Neural cell (in vitro differentiated cells): ENCODE results near the gene PDHA2. TPM values are rescaled to one million over a fixed set of nuclear protein-coding genes. Genes with fewer than 3 reads are reported as not detected.

Experiments
- H2AFZ ChIP-seq: fragments of 200-600, 300-800 bp; sonication (generic), shearing (Covaris generic); 2 replicates; pipeline ENCODE4 v1.6.0; 2014; ENCODE audit warnings: low read depth, mild to moderate bottlenecking, antibody characterized with exemption, low read length, moderate library complexity
- H3F3A ChIP-seq: fragments of 200-600 bp; shearing (Covaris generic); 2 replicates; pipeline ENCODE4 v1.6.1; 2016; ENCODE audit warnings: mild to moderate bottlenecking, moderate library complexity, mixed read lengths, antibody characterized with exemption, low read length; ENCODE audit not compliant: insufficient read depth, poor library complexity, severe bottlenecking
- H3K27ac ChIP-seq: fragments of 200-600, 300-800 bp; sonication (generic), shearing (Covaris generic); 2 replicates; pipeline ENCODE4 v1.5.1; 2014; ENCODE audit warnings: mild to moderate bottlenecking, low read length, moderate library complexity
- H3K27me3 ChIP-seq: fragments of 300-800, 200-600 bp; sonication (generic), shearing (Covaris generic); 2 replicates; pipeline ENCODE4 v1.6.0; 2014; ENCODE audit warnings: mild to moderate bottlenecking, low read depth, low read length, moderate library complexity; ENCODE audit not compliant: insufficient read depth
- H3K36me3 ChIP-seq: fragments of 300-800, 200-600 bp; sonication (generic), shearing (Covaris generic); 2 replicates; pipeline ENCODE4 v1.5.1; 2014; ENCODE audit warnings: mild to moderate bottlenecking, antibody characterized with exemption, low read length, moderate library complexity; ENCODE audit not compliant: insufficient read depth
- H3K4me2 ChIP-seq: fragments of 300-800, 200-600 bp; sonication (generic), shearing (Covaris generic); 2 replicates; pipeline ENCODE4 v1.6.0; 2014; ENCODE audit warnings: mild to moderate bottlenecking, low read length
- H3K4me3 ChIP-seq: fragments of 300-800, 200-600 bp; sonication (generic), shearing (Covaris generic); 2 replicates; pipeline ENCODE4 v1.5.1; 2014; ENCODE audit warnings: mild to moderate bottlenecking, low read length, moderate library complexity
- H3K79me2 ChIP-seq: fragments of 200-600 bp; shearing (Covaris generic); replicated peaks from 2 replicates; pipeline ENCODE4 v1.6.0; 2014; ENCODE audit warnings: mild to moderate bottlenecking, low read length, moderate library complexity; ENCODE audit not compliant: insufficient read depth
- H3K9ac ChIP-seq: fragments of 300-800, 200-600 bp; sonication (generic), shearing (Covaris generic); 2 replicates; pipeline ENCODE4 v1.6.1; 2016; ENCODE audit warnings: mild to moderate bottlenecking, low read length, mixed read lengths
- H3K9me2 ChIP-seq: fragments of 200-600 bp; shearing (Covaris generic); 2 replicates; pipeline ENCODE4 v1.6.1; 2016; ENCODE audit warnings: mild to moderate bottlenecking, low read length, mixed read lengths; ENCODE audit not compliant: insufficient read depth
- H3K9me3 ChIP-seq: fragments of 200-600, 300-800 bp; sonication (generic), shearing (Covaris generic); 2 replicates; pipeline ENCODE4 v1.6.1; 2016; ENCODE audit warnings: mild to moderate bottlenecking, mixed run types, low read length, moderate library complexity, mixed read lengths
- H4K20me1 ChIP-seq: fragments of 200-600 bp; shearing (Covaris generic); 2 replicates; pipeline ENCODE4 v1.6.1; 2016; ENCODE audit warnings: mild to moderate bottlenecking, mixed run types; ENCODE audit not compliant: insufficient read depth
- EP300 ChIP-seq: fragments of 450-650 bp; conservative IDR thresholded peaks from 2 replicates; pipeline ENCODE4 v1.6.1; 2014; ENCODE audit warnings: antibody characterized with exemption, mild to moderate bottlenecking, moderate library complexity; ENCODE audit not compliant: poor library complexity, severe bottlenecking
- EZH2 ChIP-seq: fragments of 200-600, 300-800 bp; shearing (Covaris generic), sonication (generic); IDR thresholded peaks from 2 replicates; pipeline ENCODE4 v1.6.1; 2014; ENCODE audit warnings: antibody characterized with exemption, low read length, borderline replicate concordance, mild to moderate bottlenecking; ENCODE audit not compliant: insufficient read depth, poor library complexity, severe bottlenecking
- MXI1 ChIP-seq: fragments of 450-650 bp; conservative IDR thresholded peaks from 2 replicates; pipeline ENCODE4 v1.6.1; 2014; ENCODE audit warnings: antibody characterized with exemption, mild to moderate bottlenecking; ENCODE audit not compliant: poor library complexity, severe bottlenecking
- POLR2AphosphoS5 ChIP-seq: IDR thresholded peaks from 2 replicates; pipeline ENCODE4 v1.6.1; 2012
- RAD21 ChIP-seq: fragments of 450-650 bp; conservative IDR thresholded peaks from 2 replicates; pipeline ENCODE4 v1.6.1; 2014; ENCODE audit warnings: antibody characterized with exemption, mild to moderate bottlenecking, moderate library complexity
- SMC3 ChIP-seq: fragments of 450-650 bp; conservative IDR thresholded peaks from 2 replicates; pipeline ENCODE4 v1.6.1; 2014; ENCODE audit warnings: antibody characterized with exemption, mild to moderate bottlenecking, moderate library complexity; ENCODE audit not compliant: poor library complexity
- TAF1 ChIP-seq: IDR thresholded peaks from 2 replicates; pipeline ENCODE4 v1.6.1; 2012; ENCODE audit warnings: low read depth
- polyA minus RNA-seq: library from RNA; depleted of rRNA, polyadenylated mRNA; stranded (reverse); fragments of >200 nt; gene quantifications from 2 replicates; pipeline ENCODE4 v1.2.3, GENCODE V29; 2014
- polyA plus RNA-seq: library from polyadenylated mRNA; depleted of rRNA; stranded (reverse); fragments of >200 nt; gene quantifications from 2 replicates; pipeline ENCODE4 v1.2.3, GENCODE V29; 2014
- TF ChIP-seq, protein P1 (sequence below): IDR thresholded peaks from 2 replicates; pipeline ENCODE4 v1.6.1; 2012; ENCODE audit warnings: borderline replicate concordance
- TF ChIP-seq, protein P2 (sequence below): fragments of 450-650 bp; IDR thresholded peaks from 2 replicates; pipeline ENCODE4 v1.5.1; 2014; ENCODE audit warnings: antibody characterized with exemption, mild to moderate bottlenecking, moderate library complexity; ENCODE audit not compliant: poor library complexity, severe bottlenecking

The PDHA2 gene
- polyA plus RNA-seq (not detected in 2 replicates), polyA minus RNA-seq (not detected in 2 replicates)

DNA sequence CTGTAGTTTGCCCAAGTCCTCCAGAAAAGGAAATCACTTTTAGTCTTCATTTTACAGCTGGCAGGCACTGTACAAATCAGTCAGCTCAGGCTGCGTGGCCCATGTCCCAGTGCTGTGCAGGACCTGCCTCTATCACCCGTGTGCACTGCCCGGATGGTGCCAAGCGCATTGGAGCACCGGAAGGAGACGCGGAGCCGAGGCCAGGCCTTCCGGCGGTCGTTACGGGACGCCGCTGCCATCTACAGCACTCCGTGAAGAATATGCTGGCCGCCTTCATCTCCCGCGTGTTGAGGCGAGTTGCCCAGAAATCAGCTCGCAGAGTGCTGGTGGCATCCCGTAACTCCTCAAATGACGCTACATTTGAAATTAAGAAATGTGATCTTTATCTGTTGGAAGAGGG is at the start of gene PDHA2:
Gene PDHA2, plus strand, starts transcription at position 203 of the 400 bp plus-strand sequence. Its CDS starts 58 bp downstream, at position 261.
- Histone ChIP-seq H2AFZ (no peak within 1 kb of the TSS), H3K79me2 (no peaks in the 10 kb centered on the region), H3F3A (no peaks in the 10 kb centered on the region), H3K9ac (no peak within 1 kb of the TSS), H4K20me1 (no peaks in the 10 kb centered on the region), H3K9me2 (no peaks in the 10 kb centered on the region), H3K4me3 (no peak within 1 kb of the TSS), H3K27me3 (no peaks in the 10 kb centered on the region), H3K36me3 (no peaks in the 10 kb centered on the region), H3K9me3 (no peaks in the 10 kb centered on the region), H3K4me2 (no peak within 1 kb of the TSS), H3K27ac (no peak within 1 kb of the TSS)
- TF ChIP-seq MXI1 (no peak), POLR2AphosphoS5 (no peak), EP300 (no peak), EZH2 (no peak), TAF1 (no peak), RAD21 (no peak), SMC3 (no peak)
- TF ChIP-seq, protein P1, sequence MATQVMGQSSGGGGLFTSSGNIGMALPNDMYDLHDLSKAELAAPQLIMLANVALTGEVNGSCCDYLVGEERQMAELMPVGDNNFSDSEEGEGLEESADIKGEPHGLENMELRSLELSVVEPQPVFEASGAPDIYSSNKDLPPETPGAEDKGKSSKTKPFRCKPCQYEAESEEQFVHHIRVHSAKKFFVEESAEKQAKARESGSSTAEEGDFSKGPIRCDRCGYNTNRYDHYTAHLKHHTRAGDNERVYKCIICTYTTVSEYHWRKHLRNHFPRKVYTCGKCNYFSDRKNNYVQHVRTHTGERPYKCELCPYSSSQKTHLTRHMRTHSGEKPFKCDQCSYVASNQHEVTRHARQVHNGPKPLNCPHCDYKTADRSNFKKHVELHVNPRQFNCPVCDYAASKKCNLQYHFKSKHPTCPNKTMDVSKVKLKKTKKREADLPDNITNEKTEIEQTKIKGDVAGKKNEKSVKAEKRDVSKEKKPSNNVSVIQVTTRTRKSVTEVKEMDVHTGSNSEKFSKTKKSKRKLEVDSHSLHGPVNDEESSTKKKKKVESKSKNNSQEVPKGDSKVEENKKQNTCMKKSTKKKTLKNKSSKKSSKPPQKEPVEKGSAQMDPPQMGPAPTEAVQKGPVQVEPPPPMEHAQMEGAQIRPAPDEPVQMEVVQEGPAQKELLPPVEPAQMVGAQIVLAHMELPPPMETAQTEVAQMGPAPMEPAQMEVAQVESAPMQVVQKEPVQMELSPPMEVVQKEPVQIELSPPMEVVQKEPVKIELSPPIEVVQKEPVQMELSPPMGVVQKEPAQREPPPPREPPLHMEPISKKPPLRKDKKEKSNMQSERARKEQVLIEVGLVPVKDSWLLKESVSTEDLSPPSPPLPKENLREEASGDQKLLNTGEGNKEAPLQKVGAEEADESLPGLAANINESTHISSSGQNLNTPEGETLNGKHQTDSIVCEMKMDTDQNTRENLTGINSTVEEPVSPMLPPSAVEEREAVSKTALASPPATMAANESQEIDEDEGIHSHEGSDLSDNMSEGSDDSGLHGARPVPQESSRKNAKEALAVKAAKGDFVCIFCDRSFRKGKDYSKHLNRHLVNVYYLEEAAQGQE: no peak
- TF ChIP-seq, protein P2, sequence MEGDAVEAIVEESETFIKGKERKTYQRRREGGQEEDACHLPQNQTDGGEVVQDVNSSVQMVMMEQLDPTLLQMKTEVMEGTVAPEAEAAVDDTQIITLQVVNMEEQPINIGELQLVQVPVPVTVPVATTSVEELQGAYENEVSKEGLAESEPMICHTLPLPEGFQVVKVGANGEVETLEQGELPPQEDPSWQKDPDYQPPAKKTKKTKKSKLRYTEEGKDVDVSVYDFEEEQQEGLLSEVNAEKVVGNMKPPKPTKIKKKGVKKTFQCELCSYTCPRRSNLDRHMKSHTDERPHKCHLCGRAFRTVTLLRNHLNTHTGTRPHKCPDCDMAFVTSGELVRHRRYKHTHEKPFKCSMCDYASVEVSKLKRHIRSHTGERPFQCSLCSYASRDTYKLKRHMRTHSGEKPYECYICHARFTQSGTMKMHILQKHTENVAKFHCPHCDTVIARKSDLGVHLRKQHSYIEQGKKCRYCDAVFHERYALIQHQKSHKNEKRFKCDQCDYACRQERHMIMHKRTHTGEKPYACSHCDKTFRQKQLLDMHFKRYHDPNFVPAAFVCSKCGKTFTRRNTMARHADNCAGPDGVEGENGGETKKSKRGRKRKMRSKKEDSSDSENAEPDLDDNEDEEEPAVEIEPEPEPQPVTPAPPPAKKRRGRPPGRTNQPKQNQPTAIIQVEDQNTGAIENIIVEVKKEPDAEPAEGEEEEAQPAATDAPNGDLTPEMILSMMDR: no peak

DNA sequence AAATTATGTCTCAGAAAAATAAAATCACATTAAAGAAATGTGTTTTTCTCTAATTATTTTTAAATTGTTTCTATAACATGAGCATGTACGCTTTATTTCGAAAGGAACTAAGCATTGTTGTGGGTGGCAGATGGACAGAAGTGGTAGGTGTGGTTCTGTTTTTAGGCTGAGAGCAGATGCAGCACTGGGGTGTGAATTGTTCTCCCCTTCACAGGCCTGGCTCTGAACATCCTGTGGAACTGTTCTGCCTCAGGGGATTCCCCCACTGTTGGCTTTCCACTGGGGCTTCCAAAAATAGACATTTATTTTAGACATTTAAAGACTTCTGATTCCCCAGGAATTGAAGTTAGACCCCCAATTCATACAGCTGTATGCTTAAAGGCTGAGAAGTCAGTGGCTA is 41.9 kb upstream of the PDHA2 start:
- H3K9ac ChIP-seq: no peak overlapping the region
- no peak overlapping the region for H3K27ac ChIP-seq
- no peak overlapping the region for H3K4me3 ChIP-seq
- H3K4me2 ChIP-seq: no peak overlapping the region
- no peaks in the 10 kb centered on the region for H3K79me2 ChIP-seq
- no peaks in the 10 kb centered on the region for H3K27me3 ChIP-seq
- H4K20me1 ChIP-seq: no peaks in the 10 kb centered on the region
- no peaks in the 10 kb centered on the region for H3K9me3 ChIP-seq
- no peak overlapping the region for H2AFZ ChIP-seq
- no peaks in the 10 kb centered on the region for H3F3A ChIP-seq
- no peak for TF ChIP-seq EP300
- no peak for TF ChIP-seq RAD21
- no peak for TF ChIP-seq SMC3
- TF ChIP-seq, protein P2: no peak
- TF ChIP-seq, protein P1: no peak
- TF ChIP-seq POLR2AphosphoS5: no peak
- no peak for TF ChIP-seq MXI1
- no peak for TF ChIP-seq TAF1
- no peak for TF ChIP-seq EZH2
- H3K36me3 ChIP-seq: no peaks in the 10 kb centered on the region
- H3K9me2 ChIP-seq: no peaks in the 10 kb centered on the region
